Activated CD8-positive, alpha-beta T cell treated with anti-CD3 and anti-CD28 coated beads, Interleukin-2, amount 10 ng/mL, durations not matched to agents 7 days and 5 days (primary cell): ENCODE results near the gene PDE6A. TPM values are rescaled to one million over a fixed set of nuclear protein-coding genes. Genes with fewer than 3 reads are reported as not detected.

Experiments used
- ATAC-seq: fragments of 150-1000 bp; cut with Tn5 transposase; one replicate; pipeline ENCODE4 v1.10.0; 2021; ENCODE audit warnings: moderate library complexity
- CTCF ChIA-PET: fragments of 350-600 bp; sonication (Branson Sonifier 250); formaldehyde crosslinking; loops from one replicate; lab custom pipeline; 2021; ENCODE audit warnings: antibody characterized with exemption; lab: Charles Lee
- POLR2A ChIA-PET: fragments of 350-600 bp; sonication (Branson Sonifier 250); formaldehyde crosslinking; loops from one replicate; lab custom pipeline; 2021; ENCODE audit warnings: antibody characterized with exemption; lab: Charles Lee
- DNase-seq: peaks from one replicate; pipeline ENCODE4 v3.0.0-alpha.2; 2020
- H3K27ac Mint-ChIP-seq: one replicate; pipeline ENCODE4 v1.8.0; 2021; ENCODE audit warnings: mild to moderate bottlenecking, mixed read lengths
- H3K27me3 Mint-ChIP-seq: one replicate; pipeline ENCODE4 v1.8.0; 2021; ENCODE audit warnings: low read depth, mixed read lengths
- H3K36me3 Mint-ChIP-seq: one replicate; pipeline ENCODE4 v1.8.0; 2021; ENCODE audit warnings: low read depth, mixed read lengths
- H3K4me1 Mint-ChIP-seq: one replicate; pipeline ENCODE4 v1.8.0; 2021; ENCODE audit warnings: low read depth, mixed read lengths
- H3K4me3 Mint-ChIP-seq: one replicate; pipeline ENCODE4 v1.8.0; 2021; ENCODE audit warnings: mild to moderate bottlenecking, mixed read lengths
- H3K9me3 Mint-ChIP-seq: one replicate; pipeline ENCODE4 v1.8.0; 2022; ENCODE audit warnings: mixed read lengths; ENCODE audit not compliant: insufficient read depth
- total RNA-seq, 2 experiments: library from RNA; stranded (reverse); gene quantifications; one replicate each; pipeline ENCODE4 v1.2.3, GENCODE V29; 2021

Gene PDE6A
- total RNA-seq, 2 experiments from 2014 or later = not detected

DNA sequence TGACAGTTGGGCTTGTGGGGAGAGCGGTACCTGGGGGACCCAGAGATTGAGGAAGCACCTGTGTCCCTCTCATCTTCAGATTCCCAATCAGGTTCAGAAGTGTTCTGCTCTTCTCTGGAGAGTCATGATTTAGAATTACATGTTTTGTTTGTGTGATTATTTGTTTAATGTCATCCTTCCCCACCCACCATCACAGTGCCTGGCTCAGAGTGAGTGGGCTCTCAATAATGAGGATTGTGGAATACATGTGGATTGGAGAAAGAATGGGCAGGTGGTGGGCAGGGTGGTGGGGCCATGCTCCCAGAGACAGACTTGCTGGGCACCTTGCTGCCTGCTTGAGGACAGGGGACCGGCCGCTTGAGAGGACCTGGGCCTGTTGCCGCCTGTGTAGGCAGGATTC is 126.5 kb downstream of the PDE6A start:
- no peaks in the 10 kb centered on the region for H3K36me3 Mint-ChIP-seq
- no peak overlapping the region for H3K4me3 Mint-ChIP-seq
- DNase-seq (no peak), ATAC-seq (no peak)
- no peaks in the 10 kb centered on the region for H3K9me3 Mint-ChIP-seq
- H3K27me3 Mint-ChIP-seq = no peaks in the 10 kb centered on the region
- no peak overlapping the region for H3K27ac Mint-ChIP-seq
- CTCF ChIA-PET = interaction anchor here (1.4 kb wide), 1 partner anchor 16 kb away, joined by 5 read pairs; no protein-coding TSS in a partner anchor
- POLR2A ChIA-PET = no interaction called here
- H3K4me1 Mint-ChIP-seq = no peaks in the 10 kb centered on the region

DNA sequence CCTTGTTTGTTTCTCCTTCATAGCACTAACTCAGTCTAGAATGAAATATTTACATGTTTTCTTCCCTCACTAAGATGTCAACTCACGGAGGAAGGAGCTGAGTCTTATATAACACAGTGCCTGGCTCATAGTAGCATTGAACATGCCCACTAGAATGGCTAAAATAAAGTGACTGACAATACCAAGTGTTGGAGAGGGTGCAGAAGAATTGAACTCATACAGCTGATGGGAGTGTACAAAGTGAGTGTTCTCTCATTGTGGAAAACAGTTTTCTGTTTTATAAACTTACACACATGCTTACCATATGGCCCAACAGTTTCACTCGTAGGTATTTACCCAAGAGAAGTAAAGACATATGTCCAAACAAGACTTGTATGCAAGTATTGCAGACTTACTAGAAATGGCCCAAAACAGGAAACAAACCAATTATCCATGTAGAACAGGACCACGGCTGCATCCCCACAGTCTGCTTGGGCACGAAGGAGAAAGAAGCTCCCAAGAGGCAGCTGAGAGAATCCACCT is 127.0 kb downstream of the PDE6A start:
- Mint-ChIP-seq H3K4me1 (no peaks in the 10 kb centered on the region), H3K27me3 (no peaks in the 10 kb centered on the region), H3K9me3 (no peaks in the 10 kb centered on the region), H3K36me3 (no peaks in the 10 kb centered on the region), H3K27ac (no peak overlapping the region), H3K4me3 (no peak overlapping the region)
- POLR2A ChIA-PET = no interaction called here
- CTCF ChIA-PET = interaction anchor here (1.4 to 2.1 kb wide), 2 partner anchors 16 to 17 kb away, joined by 5 read pairs; no protein-coding TSS in a partner anchor
- ATAC-seq (no peak), DNase-seq (no peak)

GRCh38 chr5:149816661-149817060 is 127.9 kb downstream of the PDE6A start:
- no peak for ATAC-seq
- POLR2A ChIA-PET = no interaction called here
- no peak overlapping the region for H3K4me3 Mint-ChIP-seq

GRCh38 chr5:149811453-149811852 is 133.1 kb downstream of the PDE6A start:
- Mint-ChIP-seq H3K4me1 (no peaks in the 10 kb centered on the region), H3K27me3 (no peaks in the 10 kb centered on the region), H3K36me3 (no peaks in the 10 kb centered on the region), H3K9me3 (no peaks in the 10 kb centered on the region), H3K4me3 (no peak overlapping the region), H3K27ac (no peak overlapping the region)
- CTCF ChIA-PET = interaction anchor here (1.0 to 1.9 kb wide), 4 partner anchors 17 to 144 kb away, joined by 3 to 6 read pairs (median 4); no protein-coding TSS in a partner anchor
- POLR2A ChIA-PET = interaction anchor here (1.1 kb wide), 1 partner anchor 9 kb away, joined by 5 read pairs; no protein-coding TSS in a partner anchor
- no peak for DNase-seq
- ATAC-seq = no peak

More at GRCh38 chr5:149816661-149817060, 127.9 kb downstream of the PDE6A start:
- DNase-seq = no peak
- Mint-ChIP-seq H3K9me3 (no peaks in the 10 kb centered on the region), H3K4me1 (no peaks in the 10 kb centered on the region), H3K27me3 (no peaks in the 10 kb centered on the region), H3K36me3 (no peaks in the 10 kb centered on the region), H3K27ac (no peak overlapping the region)
- CTCF ChIA-PET = interaction anchor here (0.7 to 2.4 kb wide), 6 partner anchors 11 to 168 kb away, joined by 3 to 14 read pairs (median 4); no protein-coding TSS in a partner anchor

- CTCF ChIA-PET = interaction anchor here (1.0 to 1.9 kb wide), 4 partner anchors 18 to 144 kb away, joined by 3 to 6 read pairs (median 4); no protein-coding TSS in a partner anchor
- Mint-ChIP-seq H3K9me3 (no peaks in the 10 kb centered on the region), H3K4me1 (no peaks in the 10 kb centered on the region), H3K36me3 (no peaks in the 10 kb centered on the region), H3K27ac (no peak overlapping the region), H3K27me3 (no peaks in the 10 kb centered on the region), H3K4me3 (no peak overlapping the region)
- DNase-seq = no peak
- POLR2A ChIA-PET = no interaction called here
- no peak for ATAC-seq
Observed at GRCh38 chr5:149810856-149811255, 133.7 kb downstream of the PDE6A start.

GRCh38 chr5:149809931-149810691 is 134.5 kb downstream of the PDE6A start:
- Mint-ChIP-seq H3K36me3 (no peaks in the 10 kb centered on the region), H3K9me3 (no peaks in the 10 kb centered on the region), H3K4me1 (no peaks in the 10 kb centered on the region), H3K27ac (no peak overlapping the region), H3K4me3 (no peak overlapping the region), H3K27me3 (no peaks in the 10 kb centered on the region)
- ChIA-PET POLR2A (no interaction called here), CTCF (interaction anchor here (1.3 kb wide), 1 partner anchor 21 kb away, joined by 3 read pairs; no protein-coding TSS in a partner anchor)
- ATAC-seq = peak; percentile 15
- DNase-seq = no peak

DNA sequence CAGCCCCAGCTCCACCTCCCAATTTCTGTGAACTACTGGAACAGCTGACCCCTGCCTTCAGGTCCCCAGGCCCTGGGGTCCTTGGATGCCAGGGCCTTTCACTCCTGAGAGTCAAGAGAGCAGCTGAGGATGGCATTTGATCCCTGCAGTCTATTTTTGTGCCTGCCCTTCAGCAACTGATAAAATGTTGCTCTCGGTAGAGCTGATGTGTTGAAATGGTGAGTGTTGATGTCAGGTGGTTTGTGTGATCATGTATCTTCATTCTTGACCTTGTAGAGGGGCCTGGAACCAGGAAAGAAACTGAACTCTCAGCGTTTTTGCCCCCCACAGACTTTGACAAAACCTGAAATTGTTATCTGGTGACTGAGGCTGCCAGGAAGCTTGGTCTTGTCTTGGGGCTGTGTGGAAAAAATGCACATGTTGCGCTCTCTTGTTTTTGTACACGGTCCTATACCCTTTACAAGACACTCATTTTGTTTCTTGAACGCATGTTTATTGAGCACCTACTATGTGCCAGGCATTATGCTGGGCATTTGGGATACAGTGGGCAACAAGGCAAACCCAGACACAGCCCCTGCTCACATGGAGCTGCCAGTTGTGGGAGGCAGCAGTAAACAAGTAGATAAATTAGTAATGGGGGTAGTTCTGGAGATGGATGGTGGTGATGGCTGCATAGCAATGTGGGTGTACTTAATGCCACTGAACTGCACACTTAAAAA is 136.2 kb downstream of the PDE6A start:
- no peaks in the 10 kb centered on the region for H3K27me3 Mint-ChIP-seq
- no peaks in the 10 kb centered on the region for H3K9me3 Mint-ChIP-seq
- no peaks in the 10 kb centered on the region for H3K36me3 Mint-ChIP-seq
- no peak overlapping the region for H3K27ac Mint-ChIP-seq
- DNase-seq (no peak), ATAC-seq (no peak)
- H3K4me1 Mint-ChIP-seq = no peaks in the 10 kb centered on the region
- CTCF ChIA-PET = interaction anchor here (0.9 kb wide), 1 partner anchor 141 kb away, joined by 3 read pairs; no protein-coding TSS in a partner anchor
- POLR2A ChIA-PET = no interaction called here
- no peak overlapping the region for H3K4me3 Mint-ChIP-seq

Other genes starting within 250 kb of the PDE6A start
- 1 to 10 TPM; 9.4 to 9.6 TPM for gene PPARGC1B, start 214.5 kb downstream of the PDE6A start, total RNA-seq
- 1 to 10 TPM; 7.6 to 8.0 TPM for gene SLC26A2, start 16.0 kb upstream of the PDE6A start, total RNA-seq
- gene TIGD6, start 55.9 kb upstream of the PDE6A start, total RNA-seq = 1 to 10 TPM; 1.1 to 1.4 TPM
- gene HMGXB3, start 55.9 kb upstream of the PDE6A start, total RNA-seq = 10 to 100 TPM; 36.5 to 37.5 TPM
- not detected for gene CSF1R, start 141.8 kb upstream of the PDE6A start, total RNA-seq
- gene PDGFRB, start 211.1 kb upstream of the PDE6A start, total RNA-seq = 10 to 100 TPM; 47.0 to 49.0 TPM
- not detected for gene CDX1, start 222.0 kb upstream of the PDE6A start, total RNA-seq
- gene SLC6A7, start 245.3 kb upstream of the PDE6A start, total RNA-seq = not detected